ENCODE data around the gene SF3B6.

The SF3B6 gene

DNA sequence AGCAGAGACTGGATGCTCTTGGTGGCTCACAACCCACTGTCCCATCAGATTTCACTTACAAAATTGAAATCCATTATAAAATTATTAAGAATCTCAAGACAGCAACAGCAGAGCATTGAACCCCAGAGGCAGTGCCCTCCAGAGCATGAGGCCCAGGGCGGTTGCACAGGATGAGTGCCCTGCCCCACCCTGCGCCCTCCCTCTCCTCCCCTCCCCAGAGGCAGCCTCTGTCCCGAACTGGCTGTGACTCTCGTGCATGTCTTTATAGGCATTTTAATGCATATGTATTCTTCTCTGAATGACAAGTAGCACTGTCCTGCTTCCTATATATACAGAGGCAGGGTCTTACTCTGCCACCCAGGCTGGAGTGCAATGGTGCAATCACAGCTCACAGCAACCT, 55.9 kb downstream of the SF3B6 start:
- DNase-seq (ENCODE audit: low read depth in 2 of 2), result no peak

DNA sequence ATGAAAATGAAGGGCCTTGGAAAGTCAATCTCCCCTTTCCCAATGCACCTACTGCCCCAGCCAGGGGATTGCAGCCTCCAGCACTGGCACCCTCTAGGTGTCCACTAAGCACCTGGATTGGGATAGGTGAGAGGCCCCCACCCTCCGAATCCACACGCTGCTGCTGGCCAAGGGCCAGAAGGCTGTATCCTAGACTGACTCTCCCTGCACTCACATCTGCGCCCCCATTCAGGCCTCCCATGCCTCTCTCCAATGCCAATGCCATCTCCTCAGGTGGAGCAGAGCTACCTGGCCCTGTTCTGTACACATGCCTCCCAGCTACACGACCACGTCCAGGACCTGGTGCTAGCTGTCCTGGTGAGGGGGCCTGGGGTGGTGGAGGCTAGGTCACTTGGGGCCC, 56.4 kb downstream of the SF3B6 start:
- DNase-seq (ENCODE audit: low read depth in 2 of 2), result no peak

DNA sequence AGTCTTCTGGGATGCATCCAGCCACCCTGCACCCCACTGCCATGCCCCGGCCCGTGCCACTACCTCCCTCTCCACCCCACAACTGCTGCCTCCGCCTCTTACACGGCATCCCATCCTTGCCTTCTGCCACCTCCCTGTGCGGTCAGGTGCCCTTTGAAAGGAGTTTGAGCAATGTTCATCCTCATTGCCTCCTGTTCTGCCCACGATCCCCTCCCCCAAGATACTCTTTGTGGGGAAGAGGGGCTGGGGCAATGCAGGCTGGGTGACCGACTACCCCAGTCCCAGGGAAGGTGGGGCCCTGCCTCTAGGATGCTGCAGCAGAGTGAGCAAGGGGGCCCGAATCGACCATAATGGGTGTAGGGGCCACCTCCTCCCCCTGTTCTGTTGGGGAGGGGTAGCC, 57.9 kb downstream of the SF3B6 start:
- DNase-seq (ENCODE audit: low read depth in 2 of 2), result no peak

DNA sequence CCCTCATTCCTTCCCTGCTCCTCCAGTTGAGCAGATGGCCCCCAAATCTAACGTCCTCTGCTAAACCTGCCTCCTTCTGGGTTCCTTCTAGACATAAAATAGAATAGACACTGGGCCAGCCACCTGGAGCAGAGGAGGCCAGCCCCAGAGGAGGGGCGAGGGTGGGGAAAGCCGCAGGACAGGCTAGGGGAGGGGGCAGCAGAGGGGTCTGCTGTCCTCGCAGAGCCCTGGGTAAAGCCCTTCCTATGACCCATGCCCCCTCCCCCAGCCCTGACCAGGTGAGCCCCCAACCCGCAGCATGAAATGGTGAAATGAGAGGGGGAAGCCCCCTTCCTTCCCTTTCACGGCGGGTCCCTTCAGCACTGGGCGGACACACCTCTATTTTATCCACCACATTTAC, 58.4 kb downstream of the SF3B6 start:
- DNase-seq (ENCODE audit: low read depth in 2 of 2), result no peak
